HG02798 (cell line): Measurements from ENCODE around the gene TFAP2E.
A peak's percentile ranks its signal among the peaks of the same experiment; 100 is the strongest.

Experiments used
- ATAC-seq: cut with Tn5 transposase; IDR thresholded peaks from one replicate; pipeline ENCODE4 v1.9.1; 2021; ENCODE audit warnings: mild to moderate bottlenecking; ENCODE audit not compliant: unreplicated experiment, poor library complexity

TFAP2E gene

DNA sequence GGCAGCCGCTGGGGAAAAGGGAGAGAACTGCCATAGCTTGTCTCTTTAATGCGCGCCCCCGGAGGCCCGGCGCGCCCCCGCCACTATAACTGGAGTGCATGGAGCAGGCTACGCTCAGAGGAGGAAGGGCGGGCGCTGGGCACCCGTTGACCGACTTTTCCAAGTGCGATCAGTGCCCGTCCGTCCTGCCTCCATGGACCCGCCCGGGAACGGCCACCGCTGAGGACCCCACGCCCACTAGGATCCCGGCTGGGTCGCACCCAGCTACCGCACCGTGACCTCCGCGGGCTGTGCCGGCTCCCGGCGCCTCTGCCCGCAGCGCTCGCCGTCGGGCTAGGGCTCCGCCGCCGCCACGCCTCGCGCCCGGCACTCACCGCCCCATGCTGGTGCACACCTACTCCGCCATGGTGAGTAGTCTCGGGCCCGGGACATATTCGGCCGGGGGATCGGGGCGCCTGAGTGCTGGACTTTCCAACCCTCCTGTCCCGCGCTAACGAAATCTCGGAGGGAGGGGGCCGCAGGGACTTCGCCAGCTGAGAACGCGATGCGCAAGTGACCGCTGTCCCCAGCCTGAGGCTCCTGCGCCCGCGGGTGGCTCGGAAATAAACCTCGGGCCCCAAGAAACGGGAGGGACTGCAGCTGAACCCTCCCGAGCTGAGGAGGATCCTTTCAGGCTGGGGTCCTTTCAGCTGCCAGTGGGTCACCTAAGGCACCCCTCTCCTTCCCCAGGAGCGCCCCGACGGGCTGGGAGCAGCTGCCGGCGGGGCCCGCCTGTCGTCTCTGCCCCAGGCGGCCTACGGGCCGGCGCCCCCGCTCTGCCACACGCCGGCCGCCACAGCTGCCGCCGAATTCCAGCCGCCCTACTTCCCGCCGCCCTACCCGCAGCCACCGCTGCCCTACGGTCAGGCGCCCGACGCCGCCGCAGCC is at the start of gene TFAP2E:
TSS of gene TFAP2E (plus strand) at position 117 of the 927 bp plus-strand sequence. CDS start at position 381, 264 bp downstream.
- ATAC-seq, result no peak

DNA sequence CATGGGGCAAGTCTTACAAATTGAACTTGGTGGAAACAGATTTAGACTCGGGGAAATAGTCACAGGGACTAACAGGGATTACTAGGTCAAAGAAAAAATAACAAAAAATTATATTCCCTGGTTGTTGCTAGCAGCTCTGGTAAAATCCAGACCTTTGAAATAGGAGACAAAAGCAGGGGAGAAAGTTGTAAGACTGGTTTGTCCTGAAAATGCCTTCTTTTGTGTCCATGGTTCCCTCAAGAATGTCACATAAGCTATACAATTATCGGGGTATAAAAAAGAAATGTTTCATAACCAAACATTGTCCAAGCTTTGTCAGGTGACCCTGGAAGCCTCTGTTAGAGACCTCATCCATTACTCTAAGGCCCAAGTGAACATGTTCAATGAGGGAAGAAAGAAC is 49.0 kb upstream of the TFAP2E start:
- ATAC-seq, result no peak

DNA sequence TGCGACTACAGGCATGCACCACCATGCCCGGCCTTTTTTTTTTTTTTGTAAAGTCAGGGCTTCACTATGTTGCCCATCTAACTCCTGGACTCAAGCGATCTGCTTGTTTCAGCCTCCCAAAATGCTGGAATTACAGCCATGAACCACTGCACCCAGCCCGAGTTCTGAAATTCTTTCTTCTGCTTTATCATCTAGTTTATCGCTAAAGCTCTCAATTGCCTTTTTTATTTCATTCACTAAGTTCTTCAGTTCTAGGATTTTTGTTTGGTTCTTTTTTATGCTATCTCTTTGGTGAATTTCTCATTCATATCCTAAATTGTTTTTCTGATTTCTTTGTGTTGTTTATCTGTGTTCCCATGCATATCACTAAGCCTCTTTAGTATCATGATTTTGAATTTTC is 42.9 kb upstream of the TFAP2E start:
- ATAC-seq, result no peak

DNA sequence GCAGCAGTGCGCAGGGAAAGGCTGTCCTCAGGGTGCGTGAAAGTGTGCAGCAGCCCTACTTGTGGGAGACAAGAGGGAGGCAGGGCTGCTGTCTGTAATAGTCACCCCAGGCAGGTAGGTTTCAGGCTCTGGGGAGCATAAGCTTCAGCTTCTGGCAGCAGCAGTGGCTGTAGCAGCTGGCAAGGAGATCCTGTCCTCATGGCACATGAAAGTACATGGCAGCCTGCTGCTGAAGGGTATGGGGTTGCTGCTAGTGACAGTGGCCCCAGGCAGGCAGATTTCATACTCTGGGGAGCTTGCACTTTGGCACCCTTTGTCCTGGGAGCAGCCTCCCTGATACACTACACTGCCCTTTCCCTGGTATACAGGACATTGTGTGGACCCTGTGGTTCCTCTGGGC is 42.2 kb upstream of the TFAP2E start:
- ATAC-seq, result no peak

DNA sequence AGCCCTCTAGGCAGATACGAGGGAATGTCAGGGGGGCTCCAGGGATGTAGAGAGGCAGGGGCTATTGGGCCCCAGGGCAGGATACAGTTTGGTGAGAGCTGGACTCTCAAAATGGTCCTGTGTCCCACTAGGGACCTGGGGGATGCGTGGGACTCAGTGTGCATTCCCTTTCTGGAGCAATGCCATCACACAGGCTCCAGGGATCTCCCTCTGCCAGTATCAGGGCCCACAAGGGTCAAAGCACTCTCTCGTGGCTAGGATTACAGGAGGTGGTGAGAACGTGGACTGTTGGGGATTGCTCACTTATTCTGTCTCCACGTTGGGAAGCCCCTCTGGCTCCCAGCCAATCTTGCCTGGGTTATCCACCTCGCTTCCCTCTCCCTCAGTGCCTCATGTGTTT is 41.7 kb upstream of the TFAP2E start:
- ATAC-seq, result no peak

DNA sequence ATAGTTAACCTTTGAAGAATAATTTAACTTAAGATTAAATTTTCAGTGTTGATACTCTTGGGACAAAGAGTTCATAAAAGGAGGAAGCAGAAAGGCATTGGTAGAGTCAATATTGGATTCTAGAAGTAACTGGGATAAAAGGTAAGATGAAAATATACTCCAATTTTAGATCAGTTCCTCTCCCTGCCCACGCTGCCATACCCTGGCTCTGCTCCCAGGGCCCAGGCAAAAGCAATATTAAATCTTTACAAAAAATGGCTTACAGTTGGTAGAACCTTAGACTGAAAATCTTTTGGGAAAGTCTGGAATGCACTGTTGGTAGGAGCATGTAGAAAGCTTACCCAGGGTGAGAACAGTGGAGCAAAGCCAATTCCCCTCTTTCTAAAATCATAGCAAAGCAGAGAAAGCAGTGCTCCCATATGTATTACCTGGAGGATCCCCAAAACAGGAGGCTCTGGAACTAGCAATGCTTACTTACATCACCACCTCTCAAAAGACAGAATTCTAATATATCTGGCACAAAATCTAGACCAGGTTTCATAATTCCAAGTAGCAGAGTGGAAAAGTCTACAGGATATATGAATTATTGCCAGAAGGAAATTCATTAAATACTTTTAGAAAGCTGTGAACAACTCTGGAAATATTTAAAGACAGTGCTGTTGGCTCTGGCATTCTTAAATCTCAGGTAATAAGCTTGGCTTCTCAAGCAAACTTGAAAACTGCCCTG is 40.5 kb upstream of the TFAP2E start:
- ATAC-seq, result no peak

DNA sequence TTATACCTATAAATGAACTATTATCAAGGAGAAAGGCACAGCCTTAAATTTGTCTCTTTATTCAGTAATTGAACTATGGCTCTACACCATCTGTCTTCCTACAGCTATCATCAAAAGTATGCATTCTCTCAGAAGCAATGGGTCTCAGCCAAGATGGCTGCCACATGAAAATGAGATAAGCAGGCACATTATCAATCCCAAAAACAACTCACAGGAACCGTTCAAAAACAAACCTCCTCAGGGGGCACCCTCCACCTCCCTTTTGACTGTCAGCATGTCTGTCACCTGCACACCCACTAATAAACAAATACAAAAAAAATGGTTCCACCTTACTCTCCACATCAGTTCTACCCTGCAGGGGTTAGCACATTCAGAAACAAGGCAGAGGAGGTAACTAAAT is 39.5 kb upstream of the TFAP2E start:
- ATAC-seq, result no peak

DNA sequence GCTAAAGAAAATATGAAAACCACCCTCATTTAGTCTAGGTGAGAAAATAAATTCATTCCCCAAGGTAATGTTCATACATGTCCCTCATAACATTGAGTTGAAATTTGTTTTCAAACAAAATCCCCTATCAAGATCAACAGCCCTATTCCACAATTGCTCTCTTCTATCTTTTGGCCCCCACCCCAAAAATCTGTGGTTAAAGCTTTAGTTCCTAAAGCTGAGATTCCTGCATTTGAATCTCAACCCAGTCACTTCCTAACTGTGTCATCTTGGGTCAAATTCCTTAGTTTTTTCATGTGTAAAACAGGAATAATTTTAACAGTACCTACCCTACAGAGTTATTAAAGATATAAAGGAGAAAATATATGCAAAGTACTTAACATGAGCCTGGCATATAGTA is 37.9 kb upstream of the TFAP2E start:
- ATAC-seq, result no peak

DNA sequence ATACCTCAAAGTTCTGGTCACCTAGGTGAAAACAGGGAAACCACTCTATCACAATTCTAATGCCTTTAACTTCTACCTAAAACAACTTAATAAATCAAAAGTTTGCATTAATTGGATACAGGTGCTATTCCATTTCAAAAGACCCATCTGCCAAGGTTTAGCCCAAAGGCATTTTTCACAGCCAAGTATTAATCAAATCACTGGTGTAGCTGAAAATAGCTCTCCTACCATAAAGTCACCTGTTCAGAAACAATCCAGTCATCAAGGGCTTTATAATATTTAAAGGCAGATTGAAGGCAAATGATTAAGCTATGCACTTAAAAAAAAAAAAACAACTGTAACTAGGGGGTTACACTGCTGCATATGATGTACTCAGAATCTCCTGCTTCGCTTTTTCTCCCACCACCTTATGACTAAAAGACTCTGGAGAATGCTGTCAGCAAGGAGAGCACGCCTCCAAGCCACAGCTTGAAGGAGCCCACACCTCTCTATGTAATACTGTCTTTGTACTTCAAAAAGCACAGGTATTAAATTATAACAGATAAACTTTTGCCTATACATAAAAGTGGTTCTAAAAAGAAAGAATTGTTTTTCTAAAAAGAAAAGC is 36.5 kb upstream of the TFAP2E start:
- ATAC-seq, result no peak

DNA sequence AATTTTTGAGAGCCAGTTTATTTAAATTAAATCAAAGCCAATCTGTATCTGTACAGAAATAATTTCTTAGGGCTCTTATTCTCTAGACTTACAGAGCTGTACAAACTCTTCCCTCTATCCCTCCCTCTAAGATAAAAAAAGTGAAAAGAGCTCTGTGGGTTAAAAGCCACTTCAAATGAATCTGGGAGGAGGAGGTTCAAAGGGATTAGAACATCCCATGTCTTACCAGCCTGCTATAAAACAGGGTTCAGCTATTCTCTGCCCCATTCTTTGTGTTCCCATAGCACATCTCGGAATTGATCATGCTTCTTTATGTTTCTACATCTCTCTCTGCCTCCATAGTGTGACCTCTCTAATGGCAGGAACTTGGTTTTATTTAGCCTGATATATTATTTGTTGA is 35.3 kb upstream of the TFAP2E start:
- ATAC-seq, result no peak

DNA sequence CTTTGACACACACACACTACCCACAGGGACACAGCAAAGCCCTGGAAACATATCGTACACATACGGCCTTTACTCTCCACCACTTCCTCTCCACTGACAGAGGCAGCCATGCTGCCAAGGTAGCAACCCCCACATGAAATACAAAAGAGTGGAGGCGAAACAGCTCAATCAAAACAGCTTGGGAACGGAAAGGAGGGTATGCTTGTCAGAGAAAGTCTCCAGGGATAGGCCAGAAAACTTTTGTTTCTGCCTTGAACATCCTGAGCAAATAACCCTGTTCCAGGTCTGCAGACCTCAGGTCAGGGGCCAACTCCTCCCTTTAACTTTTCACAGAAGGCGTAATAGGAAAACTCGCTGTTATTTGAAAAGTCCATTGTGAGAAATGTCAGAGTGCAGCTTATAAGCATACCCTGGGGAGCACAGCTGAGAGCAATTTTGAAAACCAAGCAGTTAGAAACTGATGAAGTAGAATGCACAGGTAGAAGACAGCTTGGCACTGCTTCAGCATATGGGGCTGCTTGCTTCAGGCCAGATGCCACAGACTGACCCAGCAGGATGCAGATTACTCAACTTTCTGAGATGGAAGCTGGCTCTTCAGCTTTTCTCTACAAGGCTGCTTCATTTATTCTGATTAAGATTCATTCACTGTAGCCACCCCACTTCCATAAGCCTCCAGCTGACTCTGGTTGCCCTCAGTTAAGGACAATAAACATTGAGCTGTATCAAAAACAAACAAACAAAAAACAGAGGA is 33.9 kb upstream of the TFAP2E start:
- peak; percentile 37 for ATAC-seq

DNA sequence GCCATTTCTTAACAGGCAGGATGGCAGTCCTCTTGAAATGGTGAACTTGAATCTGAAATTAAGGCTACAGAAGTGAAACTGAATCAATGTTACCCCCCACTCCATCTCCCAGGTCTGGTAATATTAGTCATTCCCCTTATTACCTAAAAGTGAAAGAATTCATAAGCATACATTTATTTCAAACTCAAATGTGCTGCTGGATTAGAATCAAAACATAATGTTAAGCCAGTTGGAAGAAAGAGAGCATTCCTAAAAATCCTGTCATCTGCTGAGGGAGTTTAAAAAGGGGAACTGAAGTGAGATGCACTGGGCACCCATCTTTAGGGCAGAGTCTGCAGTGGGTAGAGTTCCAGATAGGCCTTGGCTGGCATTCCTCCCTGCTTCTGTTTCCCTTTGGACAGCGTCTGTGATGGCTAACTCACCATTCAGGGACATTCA is 33.3 kb upstream of the TFAP2E start:
- ATAC-seq, result no peak

DNA sequence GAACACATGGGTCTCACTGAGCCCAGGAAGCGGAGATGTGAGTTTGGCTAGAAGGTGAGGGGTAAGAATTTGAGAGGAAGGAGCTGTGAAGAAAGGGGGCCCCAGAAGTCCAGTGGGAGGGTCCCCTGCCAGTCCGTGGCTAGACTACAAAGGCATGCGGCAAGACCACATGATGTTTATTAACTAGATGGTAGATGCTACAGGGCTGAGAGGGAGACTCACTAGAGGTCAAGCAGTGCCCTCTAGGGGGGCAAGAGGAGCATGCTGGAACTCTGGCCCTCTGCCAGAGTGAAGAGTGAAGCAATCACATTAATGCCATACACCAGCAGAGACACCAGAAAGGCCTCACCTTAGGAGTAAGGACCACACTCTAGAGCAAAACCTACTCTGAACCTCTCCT is 28.1 kb upstream of the TFAP2E start:
- peak; percentile 40 for ATAC-seq

DNA sequence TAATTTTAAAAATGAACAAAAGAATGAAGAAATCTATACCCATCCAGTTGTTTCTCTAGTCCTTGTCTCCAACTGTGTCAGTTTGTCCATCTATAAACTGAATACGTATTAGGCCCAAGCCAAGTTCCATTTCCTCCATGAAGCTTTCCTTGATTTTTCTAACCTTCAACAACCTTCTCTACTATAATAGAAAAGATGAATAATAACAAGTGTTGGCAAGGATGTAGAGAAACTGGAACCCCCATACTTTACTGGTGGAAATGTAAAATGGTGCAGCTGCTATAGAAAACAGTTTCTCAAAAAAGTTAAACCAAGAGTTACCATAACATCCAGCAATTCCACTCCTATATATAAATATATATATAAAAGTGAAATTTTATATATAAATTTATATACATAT is 26.5 kb upstream of the TFAP2E start:
- no peak for ATAC-seq

DNA sequence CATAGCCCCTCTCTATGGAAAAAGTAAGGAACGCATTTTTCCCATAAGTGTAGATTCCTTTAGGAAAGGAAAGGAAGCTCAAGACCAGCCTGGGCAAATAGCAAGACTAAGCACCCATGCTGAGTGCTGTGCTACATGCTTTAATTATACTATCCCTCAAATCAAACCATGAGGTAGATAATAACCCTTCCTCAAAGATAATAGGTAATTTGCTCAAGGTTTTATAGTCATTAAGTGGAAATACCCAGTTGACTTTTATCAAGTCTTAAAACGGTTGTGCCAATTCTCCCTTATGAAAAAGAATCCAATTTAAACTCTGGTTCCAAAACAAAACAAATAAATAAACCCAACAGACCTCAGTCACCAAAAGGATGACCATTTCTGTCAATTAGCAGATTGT is 19.3 kb upstream of the TFAP2E start:
- ATAC-seq, result no peak

DNA sequence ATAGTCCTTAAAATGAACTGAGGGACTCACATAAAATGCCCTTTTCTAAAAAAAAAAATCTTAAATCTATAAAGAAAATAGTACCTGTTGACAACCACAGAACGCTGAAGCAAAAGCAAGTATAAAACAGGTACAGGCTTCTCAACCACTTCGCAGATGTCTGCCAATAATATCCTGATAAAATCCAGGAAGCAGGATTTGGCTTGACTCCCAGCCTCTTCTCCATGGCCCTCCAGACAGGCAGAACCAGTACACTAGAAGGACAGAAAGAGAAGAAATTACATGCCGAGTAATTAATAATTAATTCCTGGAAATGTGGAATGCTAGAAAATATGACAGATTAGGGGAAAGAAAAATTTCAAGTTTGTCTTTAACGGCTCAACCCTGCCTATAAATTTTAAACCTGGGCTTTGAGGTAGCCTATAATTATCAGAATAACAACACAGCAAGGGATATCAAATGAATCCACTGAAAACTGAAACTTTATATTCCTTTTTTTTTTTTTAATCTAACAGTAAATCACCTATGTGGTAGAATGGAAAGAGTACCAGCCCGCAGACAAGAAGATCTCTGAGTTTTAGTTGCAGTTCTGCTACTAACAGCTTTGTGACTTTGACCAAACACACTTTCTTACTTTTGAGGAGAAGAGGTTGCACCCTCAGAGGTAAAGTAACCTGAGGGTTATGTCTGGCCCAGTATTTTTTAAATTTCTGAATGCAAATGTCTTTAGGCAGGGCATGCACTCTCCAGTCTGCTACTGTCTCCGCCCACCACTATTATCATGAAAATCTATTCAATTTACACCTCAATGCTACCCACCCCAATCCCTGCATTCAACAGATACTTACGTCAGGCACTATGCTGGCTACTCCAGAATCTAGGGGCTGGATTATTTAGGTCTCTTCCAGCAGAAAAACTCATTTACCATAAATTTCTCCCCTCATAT is 18.6 kb upstream of the TFAP2E start:
- no peak for ATAC-seq

DNA sequence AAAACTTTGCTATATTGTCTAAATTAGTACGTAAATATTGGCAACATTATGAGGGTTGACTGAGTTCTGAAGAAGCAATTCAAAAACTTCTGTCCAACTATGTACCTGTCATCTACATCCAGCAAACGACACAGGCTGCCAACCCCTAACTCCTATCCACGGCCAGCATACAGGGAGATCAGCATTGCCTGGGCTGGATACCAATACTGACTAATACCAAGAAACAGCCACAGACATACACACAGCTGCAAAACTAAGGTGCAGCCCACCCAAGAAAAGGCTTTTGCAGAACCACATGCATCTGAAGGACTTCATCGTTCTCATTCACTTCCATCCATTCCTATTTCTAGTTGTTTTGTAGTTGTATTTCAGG is 17.9 kb upstream of the TFAP2E start:
- no peak for ATAC-seq

DNA sequence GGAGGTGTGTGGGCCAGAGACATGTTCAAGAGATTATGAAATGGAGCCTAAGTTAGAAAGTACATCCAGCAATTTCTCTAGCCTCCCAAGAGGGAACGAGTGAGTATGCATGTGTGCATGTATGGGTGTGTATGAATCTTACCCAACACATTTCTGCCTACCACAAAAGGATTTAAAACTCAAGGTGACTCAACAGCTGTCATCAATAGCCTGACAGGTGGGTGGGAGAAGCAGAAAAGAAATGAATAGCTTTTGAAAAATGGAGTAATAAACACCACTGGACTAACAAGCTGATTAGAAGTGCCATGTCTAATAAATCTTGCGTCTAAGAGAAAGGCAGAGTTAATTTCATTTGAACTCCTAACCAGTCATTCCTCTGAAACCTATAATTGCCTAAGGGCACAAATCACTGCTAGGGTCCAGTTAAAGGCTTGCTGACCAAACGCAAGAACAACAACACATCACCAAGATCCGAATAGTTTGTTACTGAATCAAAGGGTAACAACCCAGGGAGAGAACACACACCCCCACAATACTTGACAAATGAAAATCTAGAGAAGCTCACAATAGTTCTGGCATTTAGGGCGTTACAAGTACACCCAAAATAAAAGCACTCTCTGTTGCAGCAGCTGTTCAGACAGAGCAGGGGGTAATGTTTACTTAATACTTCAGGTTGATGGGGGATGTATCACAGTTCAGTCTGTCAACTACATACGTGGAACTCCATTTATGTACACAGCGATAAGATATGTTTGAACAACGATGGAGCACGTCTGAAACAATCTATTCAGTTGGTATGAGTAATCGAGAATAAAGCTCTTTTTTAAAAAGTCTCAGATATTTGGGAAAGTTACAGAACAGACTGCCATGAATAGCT is 17.3 kb upstream of the TFAP2E start:
- ATAC-seq, result no peak
